ENCODE results near the gene C10orf90.

- TF ChIP-seq, protein P1, sequence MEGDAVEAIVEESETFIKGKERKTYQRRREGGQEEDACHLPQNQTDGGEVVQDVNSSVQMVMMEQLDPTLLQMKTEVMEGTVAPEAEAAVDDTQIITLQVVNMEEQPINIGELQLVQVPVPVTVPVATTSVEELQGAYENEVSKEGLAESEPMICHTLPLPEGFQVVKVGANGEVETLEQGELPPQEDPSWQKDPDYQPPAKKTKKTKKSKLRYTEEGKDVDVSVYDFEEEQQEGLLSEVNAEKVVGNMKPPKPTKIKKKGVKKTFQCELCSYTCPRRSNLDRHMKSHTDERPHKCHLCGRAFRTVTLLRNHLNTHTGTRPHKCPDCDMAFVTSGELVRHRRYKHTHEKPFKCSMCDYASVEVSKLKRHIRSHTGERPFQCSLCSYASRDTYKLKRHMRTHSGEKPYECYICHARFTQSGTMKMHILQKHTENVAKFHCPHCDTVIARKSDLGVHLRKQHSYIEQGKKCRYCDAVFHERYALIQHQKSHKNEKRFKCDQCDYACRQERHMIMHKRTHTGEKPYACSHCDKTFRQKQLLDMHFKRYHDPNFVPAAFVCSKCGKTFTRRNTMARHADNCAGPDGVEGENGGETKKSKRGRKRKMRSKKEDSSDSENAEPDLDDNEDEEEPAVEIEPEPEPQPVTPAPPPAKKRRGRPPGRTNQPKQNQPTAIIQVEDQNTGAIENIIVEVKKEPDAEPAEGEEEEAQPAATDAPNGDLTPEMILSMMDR (conservative IDR thresholded peaks at IDR 0.05; ENCODE audit: low read depth, low read length) = no peak
- TF ChIP-seq EZH2phosphoT487 (IDR thresholded peaks at IDR 0.05; ENCODE audit: borderline replicate concordance, low read length) (no peak), EZH2 (IDR thresholded peaks at IDR 0.05; ENCODE audit: low read length, unreplicated experiment) (no peak)
Measured at GRCh38 chr10:126592901-126593300, 77.6 kb downstream of the C10orf90 start.
